Activated CD8-positive, alpha-beta memory T cell treated with anti-CD3 and anti-CD28 coated beads for 36 hours (primary cell): Measurements from ENCODE around the gene UTRN. TPM values are rescaled to one million over a fixed set of nuclear protein-coding genes. Genes with fewer than 3 reads are reported as not detected.

Source experiments
- CTCF ChIA-PET: fragments of 350-600 bp; sonication (Branson Sonifier 250); formaldehyde crosslinking; loops from one replicate; lab custom pipeline; 2021; ENCODE audit warnings: antibody characterized with exemption; lab: Charles Lee
- POLR2A ChIA-PET: fragments of 350-600 bp; sonication (Branson Sonifier 250); formaldehyde crosslinking; loops from one replicate; lab custom pipeline; 2021; ENCODE audit warnings: antibody characterized with exemption; lab: Charles Lee
- total RNA-seq, 2 experiments: library from RNA; stranded (reverse); gene quantifications; one replicate each; pipeline ENCODE4 v1.2.3, GENCODE V29; 2021

The UTRN gene
- 10 to 100 TPM; 31.5 to 31.8 TPM for total RNA-seq

- ChIA-PET POLR2A (no interaction called here), CTCF (interaction anchor here (1.3 kb wide), 1 partner anchor 21 kb away, joined by 3 read pairs; no protein-coding TSS in a partner anchor)
Observed at GRCh38 chr6:144284783-144285547, at the start of gene UTRN. UTRN (plus strand) TSS chr6:144285335; CDS start chr6:144291829, 6,494 bp downstream.

DNA sequence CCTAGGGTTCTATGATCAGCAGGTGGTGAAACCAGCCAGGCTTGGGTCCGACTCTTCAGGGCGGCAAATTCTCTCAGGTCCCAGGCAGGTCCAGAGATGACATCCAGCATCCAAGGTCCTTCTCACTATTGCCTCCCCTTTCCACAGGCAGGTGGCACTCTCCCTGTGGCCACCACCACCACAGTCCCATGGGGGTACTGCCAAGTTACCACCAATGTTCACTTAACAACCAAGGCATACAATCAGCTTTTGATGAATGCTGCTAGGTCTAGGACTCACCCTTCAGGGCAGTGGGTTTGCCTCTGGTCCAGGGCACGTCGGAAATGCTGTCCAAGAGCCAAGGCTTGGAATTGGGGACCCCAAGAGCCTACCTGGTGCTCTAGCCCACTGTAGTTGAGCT, 40.4 kb upstream of the UTRN start:
- ChIA-PET POLR2A (no interaction called here), CTCF (interaction anchor here (0.7 kb wide), 1 partner anchor 237 kb away, joined by 3 read pairs; no protein-coding TSS in a partner anchor)

DNA sequence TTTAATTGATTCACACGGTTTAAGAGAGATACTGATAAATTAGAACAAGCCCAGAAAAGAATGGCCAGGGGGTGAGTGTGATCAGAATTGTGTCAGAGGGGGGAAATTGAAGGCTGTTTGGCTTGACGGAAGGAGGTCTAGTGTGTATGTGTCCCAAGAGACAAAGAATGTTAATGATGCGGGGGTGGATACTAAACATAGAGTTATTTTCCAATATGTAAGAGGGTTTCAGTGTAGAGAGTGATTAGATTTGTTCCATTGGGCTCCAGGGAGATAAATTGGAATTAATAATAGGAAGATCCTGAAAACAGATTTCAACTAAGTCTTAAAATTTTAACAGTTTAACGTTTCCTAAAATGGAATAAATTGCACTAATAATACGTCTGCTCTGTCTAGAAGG, 38.1 kb upstream of the UTRN start:
- POLR2A ChIA-PET = no interaction called here
- CTCF ChIA-PET = interaction anchor here (0.6 kb wide), 1 partner anchor 95 kb away, joined by 3 read pairs; no protein-coding TSS in a partner anchor

DNA sequence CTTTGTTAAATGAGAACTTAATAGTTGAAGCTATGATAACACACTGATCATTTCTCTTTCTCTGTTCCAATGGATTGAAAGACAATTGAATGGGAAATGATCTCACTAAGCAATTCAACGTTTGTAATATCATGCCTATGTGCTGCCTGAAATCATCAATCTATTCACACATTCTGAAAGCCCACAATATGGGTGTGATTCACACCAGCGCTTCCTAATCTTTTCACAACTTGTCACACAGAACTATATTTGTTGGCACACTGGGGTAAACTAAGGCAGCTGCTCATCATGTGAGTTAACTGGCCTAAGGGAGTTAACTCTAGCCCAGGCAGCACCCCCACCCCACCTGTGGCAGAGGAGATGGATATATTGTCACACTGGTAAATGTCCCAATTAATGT, 37.1 kb upstream of the UTRN start:
- ChIA-PET POLR2A (interaction anchor here (0.6 to 1.3 kb wide), 4 partner anchors 30 to 99 kb away, joined by 3 to 7 read pairs (median 4); no protein-coding TSS in a partner anchor), CTCF (interaction anchor here (0.6 to 1.5 kb wide), 5 partner anchors 11 to 100 kb away, joined by 3 to 8 read pairs (median 4); no protein-coding TSS in a partner anchor)

GRCh38 chr6:144248476-144249301, 36.4 kb upstream of the UTRN start:
- ChIA-PET CTCF (interaction anchor here (0.6 to 1.5 kb wide), 8 partner anchors 11 to 117 kb away, joined by 3 to 8 read pairs (median 4); no protein-coding TSS in a partner anchor), POLR2A (interaction anchor here (0.6 to 1.3 kb wide), 5 partner anchors 31 to 98 kb away, joined by 3 to 7 read pairs (median 4); no protein-coding TSS in a partner anchor)

GRCh38 chr6:144250276-144250675, 34.9 kb upstream of the UTRN start:
- CTCF ChIA-PET = no interaction called here

GRCh38 chr6:144252259-144252658, 32.9 kb upstream of the UTRN start:
- CTCF ChIA-PET = no interaction called here
- POLR2A ChIA-PET = no interaction called here

More at GRCh38 chr6:144250276-144250675, 34.9 kb upstream of the UTRN start:
- POLR2A ChIA-PET = interaction anchor here (0.7 kb wide), 1 partner anchor 110 kb away, joined by 4 read pairs; no protein-coding TSS in a partner anchor

DNA sequence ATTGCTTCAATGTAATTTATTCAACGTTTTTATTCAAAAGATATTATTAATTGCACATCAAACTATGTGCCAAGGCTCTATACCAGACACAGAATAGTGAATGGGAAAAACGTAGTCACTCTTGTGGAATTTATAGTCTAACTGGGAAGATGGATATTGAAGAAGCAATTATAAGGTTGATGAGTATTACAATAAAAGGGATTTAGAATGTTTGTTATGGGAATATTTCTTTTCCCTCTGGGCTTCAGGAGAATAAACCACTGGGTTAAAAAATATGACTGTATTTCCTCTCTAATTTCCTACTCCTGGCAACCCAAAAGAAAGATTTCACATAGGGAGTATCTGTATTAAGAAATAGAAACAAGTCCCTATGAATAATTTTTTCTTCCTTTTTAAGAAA, 25.1 kb upstream of the UTRN start:
- CTCF ChIA-PET = no interaction called here
- POLR2A ChIA-PET = no interaction called here

- CTCF ChIA-PET = no interaction called here
- POLR2A ChIA-PET = no interaction called here
Observed at GRCh38 chr6:144262470-144263369, 22.4 kb upstream of the UTRN start.

- ChIA-PET POLR2A (no interaction called here), CTCF (no interaction called here)
Observed at GRCh38 chr6:144263786-144264185, 21.3 kb upstream of the UTRN start.

- ChIA-PET CTCF (no interaction called here), POLR2A (interaction anchor here (0.5 kb wide), 1 partner anchor 17 kb away, joined by 10 read pairs; no protein-coding TSS in a partner anchor)
Observed at GRCh38 chr6:144264270-144265060, 20.7 kb upstream of the UTRN start.

GRCh38 chr6:144265061-144265357, 20.1 kb upstream of the UTRN start:
- ChIA-PET CTCF (no interaction called here), POLR2A (interaction anchor here (0.5 kb wide), 1 partner anchor 16 kb away, joined by 10 read pairs; no protein-coding TSS in a partner anchor)

- ChIA-PET CTCF (no interaction called here), POLR2A (no interaction called here)
Observed at GRCh38 chr6:144265390-144265789, 19.7 kb upstream of the UTRN start.

- POLR2A ChIA-PET = no interaction called here
- CTCF ChIA-PET = no interaction called here
Observed at GRCh38 chr6:144266091-144266649, 19.0 kb upstream of the UTRN start.

DNA sequence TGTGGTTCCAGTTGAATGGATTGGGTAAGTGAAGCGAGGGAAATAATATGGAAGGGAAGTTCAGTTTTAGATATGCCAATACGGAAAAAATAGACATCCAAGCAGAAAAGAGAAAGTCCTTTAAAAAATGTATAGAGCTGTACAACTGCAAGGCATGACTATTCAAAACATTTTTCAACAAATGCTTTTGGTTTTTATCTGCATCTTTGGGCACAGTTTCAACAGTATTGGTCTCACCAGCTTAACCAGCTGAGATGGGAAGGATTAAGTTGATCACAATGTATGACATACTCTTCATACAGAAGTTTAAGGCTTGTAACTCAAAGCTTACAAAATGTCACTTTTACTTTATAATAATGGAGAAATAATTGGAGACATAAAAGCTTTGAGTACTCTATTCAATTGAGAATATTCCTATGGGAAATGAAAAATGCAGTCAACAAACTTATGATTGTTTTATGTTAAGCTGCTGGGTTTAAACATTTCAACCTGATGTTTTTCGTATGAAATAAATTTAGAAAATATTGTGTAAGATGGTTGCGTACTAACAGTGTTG, 16.3 kb upstream of the UTRN start:
- ChIA-PET CTCF (no interaction called here), POLR2A (no interaction called here)

- CTCF ChIA-PET = interaction anchor here (0.6 kb wide), 1 partner anchor 29 kb away, joined by 8 read pairs; no protein-coding TSS in a partner anchor
- POLR2A ChIA-PET = no interaction called here
Observed at GRCh38 chr6:144277174-144277573, 8.0 kb upstream of the UTRN start.

GRCh38 chr6:144277605-144278227, 7.4 kb upstream of the UTRN start:
- ChIA-PET CTCF (no interaction called here), POLR2A (no interaction called here)
